GM19238 (cell line): ENCODE data around the gene IL36A.

Source experiments
- DNase-seq: peaks from one replicate; pipeline ENCODE4 v3.0.0; 2011; ENCODE audit warnings: low spot score; ENCODE audit not compliant: insufficient read length

The IL36A gene

GRCh38 chr2:113050921-113051895 is 45.9 kb downstream of the IL36A start:
- DNase-seq: no peak

- DNase-seq: no peak
Measured at GRCh38 chr2:113052396-113052917, 47.2 kb downstream of the IL36A start, which contains the start of gene IL36B. Gene IL36B, minus strand, starts transcription at chr2:113052867.

GRCh38 chr2:113053666-113054065 is 48.4 kb downstream of the IL36A start:
- no peak for DNase-seq

DNA sequence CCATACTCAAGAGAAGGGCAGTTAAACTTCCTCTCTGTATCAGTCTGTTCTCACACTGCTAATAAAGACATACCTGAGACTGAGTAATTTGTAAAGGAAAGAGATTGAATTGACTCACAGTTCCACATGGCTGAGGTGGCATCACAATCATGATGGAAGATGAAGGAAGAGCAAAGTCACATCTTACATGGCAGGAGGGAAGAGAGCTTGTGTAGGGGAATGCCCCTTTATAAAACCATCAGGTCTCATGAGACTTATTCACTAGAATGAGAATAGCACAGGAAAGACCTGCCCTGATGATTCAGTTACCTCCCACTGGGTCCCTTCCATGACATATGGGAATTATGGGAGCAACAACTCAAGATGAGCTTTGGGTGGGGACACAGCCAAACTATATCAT is 48.8 kb downstream of the IL36A start:
- no peak for DNase-seq

- no peak for DNase-seq
Measured at GRCh38 chr2:113056521-113056920, 51.3 kb downstream of the IL36A start.

- DNase-seq: no peak
Measured at GRCh38 chr2:113057117-113057516, 51.9 kb downstream of the IL36A start.
